SHP77 treated with DMSO at 0.1 percent for 48 hours (cell line): ENCODE data around the gene ZMYM2.

Experiments
- DNase-seq: peaks from one replicate; lab custom pipeline; 2025; lab: John Stamatoyannopoulos, UW

Gene ZMYM2

DNA sequence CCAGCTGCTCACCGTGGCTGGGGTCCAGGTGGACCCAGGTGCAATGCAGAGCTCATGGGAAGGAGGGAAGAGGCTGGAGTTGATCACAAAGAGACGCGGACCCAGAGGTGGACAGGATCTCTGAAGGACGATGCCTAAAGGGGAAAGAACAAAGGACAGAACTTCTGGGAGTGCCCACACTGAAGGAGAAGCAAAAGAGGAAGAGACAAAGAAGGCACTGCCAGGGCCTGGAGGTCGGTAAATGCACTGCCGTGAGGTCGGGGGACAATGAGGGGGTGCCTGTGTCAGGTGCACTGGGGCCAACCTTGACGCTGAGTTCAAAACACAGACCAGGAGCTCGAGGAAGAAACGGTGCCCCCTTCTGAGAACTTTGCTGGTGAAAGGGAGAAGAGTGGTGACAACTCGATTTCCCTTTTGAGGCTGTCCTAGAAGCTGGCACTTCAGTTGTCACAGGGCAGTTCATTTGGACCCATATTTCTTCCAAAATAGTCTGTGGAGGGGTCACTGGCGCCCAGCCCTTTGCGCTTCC, 146.7 kb downstream of the ZMYM2 start:
- DNase-seq = no peak

DNA sequence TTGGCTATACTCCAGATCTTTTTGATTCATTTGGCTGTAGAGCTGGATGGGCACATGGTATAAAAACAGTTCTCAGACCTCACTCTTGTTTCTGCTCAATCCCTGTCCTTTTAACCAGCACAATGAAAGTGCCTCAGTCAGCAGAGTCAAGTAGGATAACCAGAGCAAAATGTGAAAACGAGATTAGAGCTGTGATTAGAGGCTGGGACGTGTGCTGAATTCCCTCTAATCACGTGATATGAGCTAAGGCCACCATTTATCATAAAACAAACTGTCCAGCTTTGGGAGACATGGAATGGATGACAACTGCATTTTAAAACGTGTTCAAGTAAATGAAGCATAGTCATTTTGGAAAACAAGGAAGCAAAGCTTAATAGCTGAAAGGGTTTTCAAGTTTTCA, 148.2 kb downstream of the ZMYM2 start:
- no peak for DNase-seq

DNA sequence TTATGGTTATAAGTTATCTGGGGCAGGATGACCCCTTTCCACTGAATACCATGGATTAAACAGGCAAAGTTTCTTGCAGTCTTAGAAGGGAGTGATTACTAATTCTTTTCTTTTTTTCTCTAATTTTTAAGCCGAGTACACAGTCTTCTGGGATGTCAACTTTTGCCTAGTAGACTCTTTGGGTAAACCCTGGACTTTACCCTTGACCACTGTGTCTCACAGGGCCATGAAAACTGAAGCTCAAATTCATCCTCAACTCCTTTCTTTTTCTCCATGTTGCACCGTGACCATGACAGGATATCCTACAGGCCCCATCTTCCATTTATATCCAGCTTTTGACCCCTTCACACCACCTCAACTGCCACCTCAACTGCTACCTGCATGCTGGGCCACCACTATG, 150.5 kb downstream of the ZMYM2 start:
- DNase-seq = no peak

DNA sequence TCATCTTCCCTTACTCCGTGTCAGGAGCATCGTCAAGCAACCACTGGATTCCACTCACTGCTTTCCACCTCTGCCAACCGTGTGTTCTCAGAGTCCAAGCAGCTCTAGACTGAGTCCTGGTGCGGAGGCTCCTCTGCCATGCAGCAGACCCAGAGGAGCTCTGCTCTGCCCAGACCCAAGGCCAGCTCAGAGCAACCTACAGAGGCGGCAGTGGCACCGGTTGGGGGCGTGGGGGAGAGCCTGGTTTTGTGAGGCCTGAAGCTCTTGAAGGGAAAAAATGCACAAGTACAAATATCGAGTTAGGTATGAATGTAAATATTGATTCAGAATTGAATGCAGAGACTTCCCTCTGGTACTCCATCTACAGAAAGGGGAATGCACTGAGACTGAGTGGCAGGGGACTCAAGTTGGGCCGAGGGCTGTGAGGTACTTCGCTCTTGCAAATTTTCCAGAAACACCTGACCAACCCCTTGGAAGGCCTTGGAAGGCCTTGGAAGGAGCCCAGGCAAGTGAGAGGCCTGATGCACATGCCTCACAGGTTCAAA, 155.6 kb downstream of the ZMYM2 start:
- DNase-seq = no peak

DNA sequence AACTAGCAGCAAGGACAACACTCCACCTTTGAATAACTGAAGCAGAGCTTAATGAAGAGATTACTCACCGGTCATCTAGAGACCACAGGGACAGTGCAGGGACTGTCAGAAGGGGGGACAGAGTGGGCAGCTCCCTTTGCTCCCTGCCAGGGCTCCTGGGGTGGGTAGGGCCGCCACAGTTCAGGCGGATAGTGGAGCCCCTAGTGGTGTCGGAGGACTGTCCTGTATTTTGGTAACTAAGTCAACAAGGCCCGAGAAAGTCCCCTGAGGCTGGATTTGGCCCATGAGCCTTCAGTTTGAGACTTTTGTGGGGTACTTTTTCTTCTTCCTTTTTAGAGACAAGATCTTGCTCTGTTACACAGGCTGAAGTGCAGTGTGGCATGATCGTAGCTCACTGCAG, 157.7 kb downstream of the ZMYM2 start:
- DNase-seq = no peak

DNA sequence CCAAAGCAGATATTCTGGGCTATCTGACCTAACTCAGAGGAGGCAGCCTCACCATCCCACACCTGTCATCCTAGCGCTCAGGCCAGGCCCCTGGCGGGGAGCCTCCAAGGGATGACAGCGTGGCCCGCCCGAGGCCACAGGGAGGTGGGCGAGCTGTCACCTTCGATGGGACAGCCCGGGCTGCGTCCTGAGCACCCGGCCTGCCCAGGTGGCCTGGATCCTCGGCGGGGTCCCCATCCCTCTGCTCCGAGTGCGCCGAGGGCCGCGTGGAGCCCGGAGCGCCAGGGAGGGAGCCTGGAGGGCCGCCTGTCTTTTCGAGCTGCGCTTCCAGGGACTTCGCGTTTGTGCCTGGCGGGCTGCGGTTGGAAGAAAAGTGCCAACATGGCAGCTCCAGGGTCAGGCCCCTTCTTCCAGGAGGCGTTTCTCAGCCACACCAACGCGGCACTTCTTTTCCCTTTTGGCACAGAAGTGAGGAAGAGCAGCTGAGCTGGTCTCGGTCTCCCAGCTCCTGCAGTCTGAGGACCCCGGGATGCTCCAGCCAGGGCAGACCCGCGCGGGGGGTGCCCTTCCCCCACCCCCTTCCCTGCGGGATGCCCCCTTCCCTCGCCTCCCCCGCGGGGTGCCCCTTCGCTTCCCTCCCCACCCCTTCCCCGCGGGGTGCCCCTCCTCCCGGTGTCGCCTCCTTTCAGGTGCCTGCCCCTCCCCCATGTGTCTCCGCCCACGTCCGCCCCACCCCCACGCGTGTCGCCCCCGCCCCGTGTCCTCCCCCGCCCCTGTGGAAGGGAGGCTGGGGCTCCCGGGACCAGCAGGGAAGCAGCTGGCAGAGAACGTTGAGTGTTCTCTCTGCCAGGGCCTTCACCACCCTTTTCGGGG, 160.0 kb downstream of the ZMYM2 start:
- DNase-seq = no peak

DNA sequence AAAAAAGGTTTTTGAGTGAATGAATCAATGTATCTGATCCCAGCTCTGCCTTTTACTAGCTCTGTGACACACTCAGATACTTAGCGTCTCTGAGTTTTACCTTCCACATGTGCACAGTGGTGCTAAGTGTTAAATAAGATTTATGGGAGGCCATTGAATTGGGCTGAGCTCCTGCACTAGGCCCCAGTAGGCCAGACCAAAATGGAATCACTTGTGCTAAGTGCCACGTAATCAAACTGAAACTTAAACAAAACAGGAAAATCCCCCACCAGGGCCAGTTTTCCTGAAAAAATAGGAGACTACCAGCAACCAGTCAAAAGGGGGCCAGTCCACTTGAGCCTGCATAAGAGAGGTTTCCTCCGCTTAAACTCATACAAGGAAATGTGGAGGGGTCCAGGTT, 161.4 kb downstream of the ZMYM2 start:
- no peak for DNase-seq

DNA sequence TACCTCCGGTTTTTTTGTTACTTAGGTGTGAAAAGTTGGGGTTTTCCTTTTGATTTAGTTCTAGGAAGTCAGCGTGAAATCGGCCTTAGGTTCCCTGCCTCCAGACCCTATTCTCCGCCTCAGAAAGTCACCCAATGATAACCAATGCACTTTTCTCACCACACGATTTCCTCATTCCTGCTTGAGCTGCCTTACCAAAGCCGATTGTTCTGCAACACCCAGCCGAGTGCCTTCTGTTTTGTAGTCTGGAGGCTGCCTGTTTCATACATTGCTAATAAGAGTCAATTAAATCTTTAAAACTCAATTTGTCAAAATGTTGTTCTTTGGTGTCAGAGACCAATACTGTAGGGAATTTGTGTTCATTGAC, 162.6 kb downstream of the ZMYM2 start:
- DNase-seq = no peak

DNA sequence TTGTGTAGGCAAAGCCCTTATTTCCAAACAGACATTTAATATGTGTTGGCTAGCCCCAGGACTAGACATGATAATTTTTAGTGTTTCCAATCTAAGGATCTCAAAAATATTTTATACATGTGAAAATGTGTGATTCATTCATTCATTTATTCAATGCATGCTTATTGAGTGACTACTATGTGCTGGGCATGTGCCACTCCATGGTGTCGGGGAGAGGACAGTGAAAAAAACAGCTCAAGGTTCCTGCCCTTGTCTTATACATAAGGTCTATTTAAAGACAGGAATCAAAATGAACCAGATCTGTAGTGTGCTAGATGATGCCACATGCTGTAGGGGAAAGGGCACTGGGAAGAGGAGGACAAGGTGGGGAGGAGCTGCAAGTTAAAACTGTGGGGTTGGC, 165.8 kb downstream of the ZMYM2 start:
- DNase-seq = no peak

DNA sequence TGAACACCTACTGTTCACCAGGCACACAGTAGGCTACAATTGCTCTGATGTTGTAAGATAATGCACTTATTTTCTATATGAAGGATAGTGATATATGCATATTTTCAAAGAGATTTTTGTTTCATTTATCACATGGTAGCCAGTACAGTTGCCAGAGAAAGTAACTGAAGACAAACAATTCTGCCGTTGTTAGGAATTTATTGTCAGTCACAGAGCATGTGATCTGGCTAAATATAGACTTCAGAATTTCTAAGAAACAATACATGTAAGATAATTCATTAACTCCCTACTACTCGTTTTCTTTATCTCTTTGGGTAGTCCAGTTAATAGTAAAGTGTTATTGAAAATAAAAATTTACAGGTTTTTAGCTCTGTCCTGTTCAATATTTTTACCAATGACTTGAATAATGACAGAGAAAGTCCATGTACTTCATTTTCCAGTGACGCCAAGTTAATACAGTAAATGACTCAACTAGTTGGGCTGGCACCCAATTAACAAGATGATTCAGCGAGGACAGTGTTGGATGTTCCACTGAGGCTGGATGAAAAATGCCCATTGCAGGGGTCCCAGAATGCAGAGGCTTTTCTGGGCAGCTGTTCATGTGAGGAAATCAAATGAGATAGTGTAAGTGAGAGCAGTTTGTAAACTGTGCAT, 166.7 kb downstream of the ZMYM2 start:
- no peak for DNase-seq

DNA sequence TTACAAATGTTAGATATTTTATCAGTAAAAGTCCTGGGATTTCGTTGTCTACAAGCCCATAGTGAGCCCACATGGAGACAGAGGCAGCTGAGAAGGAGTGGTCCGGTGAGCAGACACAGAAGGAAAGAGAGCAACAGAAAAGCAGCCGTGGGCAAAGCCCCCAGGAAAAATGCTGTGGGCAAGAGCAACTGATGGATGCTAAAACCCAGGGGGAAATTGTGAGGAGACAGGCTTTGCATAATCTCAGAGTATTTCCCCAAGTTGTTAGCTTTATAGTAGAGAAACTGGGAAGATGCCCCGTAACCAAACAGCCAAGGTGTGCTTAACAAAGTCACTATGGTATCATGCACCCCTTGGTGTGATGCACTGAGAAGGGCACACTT, 167.2 kb downstream of the ZMYM2 start:
- no peak for DNase-seq

DNA sequence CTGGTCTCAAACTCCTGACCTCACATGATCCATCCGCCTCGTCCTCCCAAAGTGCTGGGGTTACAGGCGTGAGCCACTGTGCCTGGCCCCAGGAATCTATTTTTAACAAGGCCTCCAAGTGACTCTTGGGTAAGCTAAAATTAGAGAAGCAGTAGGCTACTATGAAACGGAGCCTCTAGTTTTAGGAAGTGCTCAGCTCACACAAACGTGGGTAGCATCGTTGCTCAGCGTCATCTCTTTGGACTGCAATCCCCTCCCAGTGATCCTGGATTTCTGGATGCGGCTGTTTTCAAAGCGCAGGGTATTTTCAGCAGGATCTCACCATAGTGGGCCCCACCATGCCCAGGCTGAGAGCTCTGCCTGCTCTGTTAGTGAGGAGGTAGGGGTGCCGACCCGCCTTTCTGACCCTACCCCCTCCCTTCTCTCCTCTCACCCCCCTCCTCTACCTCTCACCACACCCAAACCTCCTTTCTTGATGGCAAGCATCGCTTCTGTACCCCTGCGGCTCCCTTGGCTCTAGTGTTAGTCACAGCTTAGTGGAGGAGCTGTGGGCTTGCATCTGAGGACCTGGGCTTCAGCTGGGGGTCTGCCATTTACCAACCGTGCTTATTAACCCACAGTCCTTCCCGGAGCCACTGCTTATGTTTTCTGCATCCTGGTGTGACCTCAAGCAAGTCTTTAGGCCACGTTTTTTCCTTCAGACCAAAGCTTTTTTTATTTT, 168.2 kb downstream of the ZMYM2 start:
- DNase-seq = no peak

DNA sequence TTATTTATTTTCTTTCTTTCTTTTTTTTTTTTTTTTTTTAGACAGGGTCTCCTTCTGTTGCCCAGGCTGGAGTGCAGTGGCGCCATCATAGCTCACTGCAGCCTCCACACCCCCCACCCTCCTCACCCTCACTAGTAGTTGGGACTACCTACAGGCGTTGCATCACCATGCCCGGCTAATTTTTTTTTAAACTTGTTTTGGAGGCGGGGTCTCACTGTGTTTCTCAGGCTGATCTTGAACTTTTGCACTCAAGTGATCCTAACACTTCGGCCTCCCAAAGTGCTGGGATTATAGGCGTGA, 168.7 kb downstream of the ZMYM2 start:
- no peak for DNase-seq

DNA sequence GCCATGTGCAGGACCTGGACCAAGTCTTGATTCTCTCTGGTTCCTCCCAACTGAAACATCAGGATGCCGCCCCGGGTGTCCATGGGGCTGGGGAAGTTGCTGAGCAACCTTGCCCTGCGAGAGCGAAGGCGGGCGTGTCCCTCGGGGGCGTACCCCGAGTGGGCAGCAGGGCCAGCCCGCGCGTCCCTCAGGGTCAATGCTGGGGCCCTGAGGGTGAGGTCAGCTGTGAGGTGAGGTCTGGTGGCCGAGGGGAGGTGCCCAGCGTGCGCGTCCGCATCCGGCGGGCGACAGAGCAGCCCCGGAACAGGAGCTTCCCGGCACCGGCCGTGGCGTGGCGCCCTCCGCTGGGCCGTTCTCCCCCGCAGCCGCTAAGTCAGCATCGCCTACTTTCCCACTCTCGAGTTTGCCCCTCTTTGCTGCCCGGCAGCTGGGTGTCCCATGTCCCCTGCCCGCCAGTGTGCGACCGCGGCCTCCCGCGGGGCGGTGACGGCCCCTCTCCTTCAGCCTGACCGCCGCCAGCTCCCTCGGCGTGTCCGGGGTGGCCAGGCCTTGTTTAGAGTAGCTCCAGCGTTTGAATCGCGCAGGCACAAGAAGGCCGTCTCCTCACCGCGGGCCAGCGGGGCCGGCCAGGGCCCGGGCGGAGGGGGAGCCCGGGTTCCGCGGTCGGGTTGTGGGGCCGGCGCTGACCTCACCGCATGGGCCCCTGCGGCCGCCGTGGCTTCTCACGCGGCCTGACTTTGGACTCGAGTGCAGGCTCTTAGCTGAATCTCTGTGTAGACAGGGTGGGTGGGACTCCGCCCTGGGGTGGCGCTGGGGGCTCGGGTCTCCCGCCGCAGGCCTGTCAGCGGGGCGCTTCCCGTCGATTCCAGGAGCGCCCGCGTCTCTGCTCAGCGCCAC, 169.3 kb downstream of the ZMYM2 start:
- no peak for DNase-seq

DNA sequence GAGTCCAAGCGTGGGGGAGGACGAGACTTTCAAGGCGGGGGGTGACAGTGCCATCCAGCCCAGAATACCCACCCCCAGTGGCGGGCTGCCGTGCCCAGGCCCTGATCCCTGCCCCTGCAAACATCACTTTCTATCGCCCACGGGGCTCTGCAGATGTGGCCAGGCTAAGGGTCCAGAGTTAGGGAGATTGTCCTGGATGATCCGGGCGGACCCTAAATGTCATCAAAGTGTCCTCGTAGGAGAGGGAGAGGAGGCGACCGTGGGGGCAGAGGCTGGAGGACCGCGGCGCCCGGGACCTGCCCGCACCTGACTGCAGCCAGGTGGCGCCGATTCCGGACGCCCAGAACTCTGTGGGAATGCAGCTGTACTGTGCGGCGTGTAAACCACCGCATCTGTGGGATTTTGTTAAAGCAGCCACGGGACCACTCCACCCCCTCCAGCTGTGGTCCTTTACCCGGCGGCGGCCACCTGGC, 170.0 kb downstream of the ZMYM2 start:
- no peak for DNase-seq

DNA sequence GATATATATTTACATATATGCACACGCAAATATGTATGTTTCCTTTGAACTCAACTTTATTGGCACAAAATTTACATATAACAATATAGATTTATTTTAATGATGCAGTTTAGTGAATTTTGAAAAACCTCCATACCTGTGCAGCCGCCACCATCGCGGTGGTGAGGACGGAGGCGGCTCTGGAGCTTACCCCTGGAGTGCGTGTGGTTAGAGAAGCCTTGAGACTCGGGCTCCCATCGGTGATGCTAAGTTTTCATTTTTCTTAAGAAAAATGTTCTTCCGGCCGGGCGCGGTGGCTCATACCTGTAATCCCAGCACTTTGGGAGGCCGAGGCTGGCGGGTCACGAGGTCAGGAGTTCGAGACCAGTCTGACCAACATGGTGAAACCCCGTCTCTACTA, 170.5 kb downstream of the ZMYM2 start:
- no peak for DNase-seq

DNA sequence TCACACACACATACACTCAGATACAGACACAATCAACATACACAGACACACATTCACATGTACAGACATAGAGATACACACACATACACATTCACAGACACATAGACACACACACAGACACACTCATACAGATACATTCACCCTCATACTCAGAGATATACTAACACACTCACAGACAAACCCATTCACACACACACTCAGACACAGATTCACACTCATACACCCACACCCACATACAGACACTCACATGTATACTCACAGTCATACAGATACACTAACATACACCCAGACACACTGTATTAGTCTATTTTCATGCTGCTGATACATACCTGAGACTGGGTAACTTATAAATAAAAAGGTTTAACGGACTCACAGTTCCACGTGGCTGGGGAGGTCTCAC, 171.5 kb downstream of the ZMYM2 start:
- no peak for DNase-seq

DNA sequence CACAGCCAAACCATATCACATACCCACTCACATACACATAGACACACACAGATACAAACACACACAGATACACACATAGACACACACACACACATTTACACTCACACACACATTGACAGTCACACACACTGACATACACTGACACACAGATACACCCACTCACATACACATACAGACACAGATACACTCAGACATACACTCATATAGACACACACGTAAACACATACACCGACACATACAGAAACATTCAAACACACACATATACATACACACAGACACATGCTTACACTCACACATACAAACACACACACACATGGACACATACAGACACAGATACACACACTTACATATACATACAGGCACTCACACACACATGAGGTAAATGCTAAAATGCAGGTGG, 172.1 kb downstream of the ZMYM2 start:
- no peak for DNase-seq

DNA sequence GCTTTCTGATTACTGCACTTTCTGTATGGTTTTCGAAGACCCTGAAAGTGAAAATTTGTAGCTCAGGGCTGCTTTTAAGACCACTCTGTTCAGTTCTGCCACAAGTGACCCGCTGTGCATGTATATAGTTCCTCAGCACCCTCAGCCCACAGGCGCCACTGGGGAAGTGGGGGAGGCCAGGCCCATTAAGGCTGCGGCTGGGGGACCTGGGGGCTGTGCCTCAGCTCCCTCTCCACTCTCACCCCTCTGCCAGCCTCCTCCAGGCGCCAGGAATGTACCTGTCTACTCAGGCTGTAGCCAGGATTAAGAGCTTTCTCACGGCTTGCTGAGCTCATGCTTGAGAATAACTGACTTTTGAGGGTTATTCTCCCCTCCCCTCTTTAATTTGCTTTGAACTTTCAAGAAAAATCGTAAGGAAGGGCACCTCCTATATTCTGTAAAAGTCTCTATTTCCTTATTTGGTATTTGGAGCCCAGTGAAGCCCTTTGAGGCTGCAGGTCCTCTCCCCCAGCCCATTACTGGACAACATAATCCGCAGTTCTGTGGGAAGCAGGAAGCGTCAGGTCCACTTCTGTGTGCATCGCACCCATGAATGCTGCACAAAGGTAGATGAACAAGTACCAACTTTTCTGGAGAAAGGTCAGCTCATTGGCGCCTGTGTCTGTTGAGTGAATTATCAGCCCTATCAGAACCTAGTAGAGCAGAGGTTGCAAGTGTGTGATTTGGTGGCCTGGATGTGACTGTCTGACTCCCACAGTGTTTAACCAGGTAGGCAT, 172.7 kb downstream of the ZMYM2 start:
- no peak for DNase-seq

DNA sequence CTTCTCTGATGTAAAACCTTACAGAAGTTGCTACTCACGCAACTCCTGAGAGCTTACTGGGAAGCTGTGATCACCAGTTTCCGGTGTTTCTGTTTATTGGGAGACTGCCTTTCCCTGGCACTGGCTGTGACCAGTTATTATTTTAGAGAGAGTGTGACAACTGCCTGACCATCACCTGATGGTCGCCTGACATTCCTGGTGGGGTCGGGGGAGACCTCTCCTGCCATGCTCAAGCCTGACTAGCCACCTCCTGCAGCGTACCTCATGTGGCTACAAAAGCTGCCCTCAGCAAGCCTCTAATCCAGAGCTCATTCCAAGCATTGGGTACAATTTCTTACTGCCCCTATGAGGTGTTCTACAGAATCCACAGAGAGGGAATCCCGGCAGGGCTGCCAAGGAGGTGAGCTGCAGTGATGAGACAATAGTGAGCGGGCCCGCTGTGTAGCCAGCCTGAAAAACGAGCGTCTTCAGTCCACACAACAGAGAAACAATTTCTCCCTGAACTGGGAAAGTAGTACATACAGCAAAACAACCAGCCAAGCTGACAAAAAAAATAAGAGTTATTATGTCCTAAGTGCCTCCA, 173.6 kb downstream of the ZMYM2 start:
- no peak for DNase-seq

DNA sequence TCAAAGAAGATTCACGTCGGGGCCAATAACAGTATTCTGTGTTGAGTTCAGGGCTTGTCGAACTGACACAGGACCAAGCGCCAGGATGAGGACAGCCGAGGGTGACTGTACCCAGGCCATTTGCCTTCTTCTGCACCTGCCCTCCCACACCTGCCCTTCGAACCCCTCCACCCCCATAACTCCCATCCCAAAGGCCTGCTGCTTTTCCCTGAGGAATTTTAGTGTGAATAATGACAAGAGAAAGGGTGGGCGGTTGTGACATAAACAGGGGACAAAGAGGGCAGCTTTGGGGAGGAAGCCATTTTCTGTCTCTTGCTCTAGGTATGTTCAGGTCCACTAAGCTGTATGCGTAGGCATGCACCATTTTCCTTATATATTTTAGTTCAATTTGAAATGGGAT, 176.2 kb downstream of the ZMYM2 start:
- no peak for DNase-seq
